CD14-positive monocyte (primary cell): Measurements from ENCODE around the gene PSRC1. TPM values are rescaled to one million over a fixed set of nuclear protein-coding genes. Genes with fewer than 3 reads are reported as not detected.
"Not testable (repeated sequence)": the region's sequence is repeated elsewhere in the genome, so short reads cannot be mapped to it uniquely, and the experiment has no call there.

Experiments
- DNase-seq, 3 donors: peaks; one replicate each; pipeline ENCODE4 v3.0.0-alpha.2; 2011 to 2022
- H2AFZ ChIP-seq: 2 replicates; pipeline ENCODE4 v1.6.0; 2012; ENCODE audit warnings: mild to moderate bottlenecking, low read depth, low read length, inconsistent platforms; ENCODE audit not compliant: insufficient read depth, poor library complexity, severe bottlenecking
- H3K27ac ChIP-seq, 2 donors: 1 replicate in 1 of 2; 2 replicates in 1 of 2; pipeline ENCODE4 v1.5.1; 2012 to 2013; ENCODE audit warnings: low read length in 2 of 2, control low read depth in 1 of 2, inconsistent platforms in 1 of 2, low read depth in 1 of 2, mild to moderate bottlenecking in 1 of 2
- H3K27me3 ChIP-seq, 2 donors: one replicate each; pipeline versions ENCODE4 v1.6.0 to v1.6.1; 2011 to 2013; ENCODE audit warnings: low read length in 2 of 2; ENCODE audit not compliant: control insufficient read depth in 2 of 2, insufficient read depth in 2 of 2
- H3K36me3 ChIP-seq, 2 donors: replicated peaks in 1 of 2; 1 replicate in 1 of 2; 2 replicates in 1 of 2; pipeline versions ENCODE4 v1.5.1 to v1.6.1; 2012 to 2013; ENCODE audit warnings: low read length in 2 of 2, control low read depth in 1 of 2, inconsistent platforms in 1 of 2, mild to moderate bottlenecking in 1 of 2; ENCODE audit not compliant: insufficient read depth in 2 of 2, control insufficient read depth in 1 of 2
- H3K4me1 ChIP-seq, 2 donors: 1 replicate in 1 of 2; 2 replicates in 1 of 2; pipeline versions ENCODE4 v1.5.1 to v1.6.1; 2012 to 2013; ENCODE audit warnings: low read length in 2 of 2, control low read depth in 1 of 2, inconsistent platforms in 1 of 2, mild to moderate bottlenecking in 1 of 2, moderate library complexity in 1 of 2; ENCODE audit not compliant: insufficient read depth in 2 of 2, control insufficient read depth in 1 of 2
- H3K4me2 ChIP-seq: replicated peaks from 2 replicates; pipeline ENCODE3; 2012; ENCODE audit warnings: low read length, moderate library complexity, mild to moderate bottlenecking; ENCODE audit not compliant: poor library complexity, severe bottlenecking; ENCODE audit errors: extremely low read depth
- H3K4me3 ChIP-seq, 3 experiments: fragments of 200-600 bp in 1 of 3; sonication (generic) in 1 of 3; replicated peaks in 1 of 3; 1 replicate in 2 of 3; 2 replicates in 1 of 3; pipeline ENCODE4 v1.5.1; 2011 to 2013; ENCODE audit warnings: low read length in 3 of 3, mild to moderate bottlenecking in 3 of 3, control low read depth in 2 of 3, low read depth in 2 of 3, inconsistent platforms in 1 of 3, moderate library complexity in 1 of 3
- H3K79me2 ChIP-seq: 2 replicates; pipeline ENCODE4 v1.6.0; 2012; ENCODE audit warnings: mild to moderate bottlenecking, control low read depth, inconsistent platforms, low read length, moderate library complexity; ENCODE audit not compliant: insufficient read depth
- H3K9ac ChIP-seq: 2 replicates; pipeline ENCODE4 v1.6.0; 2017; ENCODE audit warnings: low read length, mild to moderate bottlenecking; ENCODE audit not compliant: insufficient read depth, poor library complexity, severe bottlenecking
- H3K9me3 ChIP-seq, 2 donors: replicated peaks in 1 of 2; 1 replicate in 1 of 2; 2 replicates in 1 of 2; pipeline versions ENCODE4 v1.5.1 to v1.6.1; 2012 to 2013; ENCODE audit warnings: low read length in 2 of 2, control low read depth in 1 of 2; ENCODE audit not compliant: control insufficient read depth in 1 of 2, insufficient read depth in 1 of 2
- H4K20me1 ChIP-seq: 2 replicates; pipeline ENCODE4 v1.6.0; 2012; ENCODE audit warnings: mild to moderate bottlenecking, low read length, control low read depth, moderate library complexity; ENCODE audit not compliant: insufficient read depth
- H3K27ac Mint-ChIP-seq, 7 donors: one replicate each; pipeline ENCODE4 v1.8.0; 2020; ENCODE audit warnings: mild to moderate bottlenecking in 7 of 7, mixed read lengths in 7 of 7, moderate library complexity in 6 of 7, inconsistent platforms in 2 of 7
- H3K27me3 Mint-ChIP-seq, 3 donors: one replicate each; pipeline ENCODE4 v1.8.0; 2021 to 2022; ENCODE audit warnings: low read depth in 3 of 3, mild to moderate bottlenecking in 3 of 3, mixed read lengths in 3 of 3, moderate library complexity in 3 of 3, inconsistent platforms in 1 of 3
- H3K36me3 Mint-ChIP-seq, 2 donors: one replicate each; pipeline ENCODE4 v1.8.0; 2020; ENCODE audit warnings: mixed read lengths in 2 of 2, inconsistent platforms in 1 of 2, mild to moderate bottlenecking in 1 of 2
- H3K4me1 Mint-ChIP-seq: one replicate; pipeline ENCODE4 v1.8.0; 2020; ENCODE audit warnings: mild to moderate bottlenecking, mixed read lengths
- H3K4me3 Mint-ChIP-seq, 2 donors: one replicate each; pipeline ENCODE4 v1.8.0; 2020; ENCODE audit warnings: mild to moderate bottlenecking in 2 of 2, mixed read lengths in 2 of 2, moderate library complexity in 1 of 2
- H3K9me3 Mint-ChIP-seq, 7 donors: one replicate each; pipeline ENCODE4 v1.8.0; 2020 to 2022; ENCODE audit warnings: mixed read lengths in 7 of 7, mild to moderate bottlenecking in 6 of 7, moderate library complexity in 6 of 7, inconsistent platforms in 2 of 7
- WGBS: methylation state at CpG from one replicate; pipeline ENCODE4 v1.1.5; 2013; ENCODE audit warnings: missing lambda C conversion rate; ENCODE audit not compliant: insufficient coverage; 5-methylcytosine and 5-hydroxymethylcytosine counted together
- intact Hi-C, 2 donors: fragments of 100-400 bp; cut with micrococcal nuclease; formaldehyde crosslinking; loops; one replicate each; pipeline versions ENCODE4 v1.15.0 to v1.15.1; 2023
- polyA plus RNA-seq, 3 donors: library from polyadenylated mRNA; depleted of rRNA in 1 of 3; unstranded in 2 of 3; stranded (reverse) in 1 of 3; fragments of 300-500 nt in 2 of 3; fragments of >200 nt in 1 of 3; fragmentation: Illumina TruSeq in 2 of 3; gene quantifications; 1 replicate in 2 of 3; 2 replicates in 1 of 3; pipeline ENCODE4 v1.2.3, GENCODE V29; 2012 to 2021
- TF ChIP-seq, protein P1 (sequence below): fragments of 200-600 bp; IDR thresholded peaks from one replicate; pipeline ENCODE4 v1.8.0; 2022; ENCODE audit warnings: antibody characterized with exemption, mild to moderate bottlenecking

Gene PSRC1
- polyA plus RNA-seq, 3 donors = 5.8 to 25.5 (median 7.1) TPM

DNA sequence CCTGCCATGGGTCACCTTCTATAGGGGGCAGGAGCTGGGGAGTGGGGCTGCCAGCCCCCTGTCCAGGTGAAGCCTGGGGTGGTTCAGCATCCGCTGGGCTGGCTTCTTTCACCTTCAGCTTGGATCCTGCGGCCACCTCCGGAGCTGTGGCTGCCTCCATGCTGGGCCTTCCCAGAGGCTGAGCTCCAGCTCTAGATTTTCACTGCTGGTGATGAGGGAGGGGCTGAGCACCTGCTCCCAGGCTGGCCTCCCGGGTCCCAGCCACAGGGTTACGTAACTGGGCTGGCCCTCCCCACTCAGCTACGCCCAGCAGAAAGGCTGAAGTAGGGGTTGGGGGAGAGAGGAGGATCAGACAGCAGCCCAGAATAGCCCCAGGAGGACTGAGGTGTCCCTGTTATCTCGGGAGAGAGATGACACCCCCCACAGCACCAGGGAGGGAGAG is 23.9 kb upstream of the PSRC1 start, which contains the start of gene MYBPHL:
MYBPHL (minus strand) TSS at position 180 of the 442 bp plus-strand sequence; CDS start at position 160, 20 bp downstream.
- DNase-seq = no peak
- Histone ChIP-seq H3K9me3 (no peaks in the 10 kb centered on the region), H3K9ac (peak within 1 kb of the TSS; percentile 28), H3K79me2 (no peaks in the 10 kb centered on the region), H3K4me1 (peaks cover 22 to 24% of the 10 kb centered on the region in 2 donors), H3K4me3 (peak within 1 kb of the TSS in 1 of 3 experiments; percentile 35), H2AFZ (peak within 1 kb of the TSS; percentile 32), H3K27ac (peak within 1 kb of the TSS in 1 of 2 donors; percentile 52), H4K20me1 (no peaks in the 10 kb centered on the region), H3K4me2 (peak within 1 kb of the TSS; percentile 27), H3K27me3 (no peaks in the 10 kb centered on the region), H3K36me3 (peaks cover 13 to 25% of the 10 kb centered on the region in 2 donors)
- peak within 1 kb of the TSS in 5 of 7 donors; percentile 21 to 85 (median 54) for H3K27ac Mint-ChIP-seq
- intact Hi-C loops = no loop called here
- TF ChIP-seq, protein P1, sequence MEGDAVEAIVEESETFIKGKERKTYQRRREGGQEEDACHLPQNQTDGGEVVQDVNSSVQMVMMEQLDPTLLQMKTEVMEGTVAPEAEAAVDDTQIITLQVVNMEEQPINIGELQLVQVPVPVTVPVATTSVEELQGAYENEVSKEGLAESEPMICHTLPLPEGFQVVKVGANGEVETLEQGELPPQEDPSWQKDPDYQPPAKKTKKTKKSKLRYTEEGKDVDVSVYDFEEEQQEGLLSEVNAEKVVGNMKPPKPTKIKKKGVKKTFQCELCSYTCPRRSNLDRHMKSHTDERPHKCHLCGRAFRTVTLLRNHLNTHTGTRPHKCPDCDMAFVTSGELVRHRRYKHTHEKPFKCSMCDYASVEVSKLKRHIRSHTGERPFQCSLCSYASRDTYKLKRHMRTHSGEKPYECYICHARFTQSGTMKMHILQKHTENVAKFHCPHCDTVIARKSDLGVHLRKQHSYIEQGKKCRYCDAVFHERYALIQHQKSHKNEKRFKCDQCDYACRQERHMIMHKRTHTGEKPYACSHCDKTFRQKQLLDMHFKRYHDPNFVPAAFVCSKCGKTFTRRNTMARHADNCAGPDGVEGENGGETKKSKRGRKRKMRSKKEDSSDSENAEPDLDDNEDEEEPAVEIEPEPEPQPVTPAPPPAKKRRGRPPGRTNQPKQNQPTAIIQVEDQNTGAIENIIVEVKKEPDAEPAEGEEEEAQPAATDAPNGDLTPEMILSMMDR = no peak
- 92% methylated on average over 2 of the region's 7 CpGs for WGBS
- H3K4me3 Mint-ChIP-seq = peak within 1 kb of the TSS in 1 of 2 donors; percentile 32
- H3K9me3 Mint-ChIP-seq = no peaks in the 10 kb centered on the region
- peaks cover 27% of the 10 kb centered on the region for H3K4me1 Mint-ChIP-seq
- H3K36me3 Mint-ChIP-seq = peaks cover 28 to 31% of the 10 kb centered on the region in 2 donors
- H3K27me3 Mint-ChIP-seq = peaks cover 0 to 1% (median 0%) of the 10 kb centered on the region in 3 donors

DNA sequence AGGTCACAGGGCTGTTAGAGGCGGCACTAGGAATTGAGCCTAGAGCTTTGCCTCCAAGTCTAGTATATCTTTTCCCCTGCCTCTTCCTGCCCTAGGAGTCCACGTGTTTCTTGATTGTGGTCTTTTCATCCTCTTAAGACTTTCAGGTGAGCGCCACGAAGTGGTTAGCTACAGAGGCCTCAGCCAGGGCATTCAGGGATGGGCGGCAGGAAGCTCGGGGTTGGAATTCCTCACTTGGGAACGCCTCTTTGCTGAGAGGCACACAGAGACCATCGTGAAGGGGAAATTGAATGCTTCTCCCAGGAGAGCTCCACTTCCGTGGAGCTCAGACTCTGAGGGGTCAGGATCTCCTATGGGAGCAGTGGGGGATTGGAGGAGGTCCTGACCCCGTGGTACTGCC is 23.0 kb upstream of the PSRC1 start:
- H3K27me3 ChIP-seq, H3K4me3 Mint-ChIP-seq, H3K9ac ChIP-seq, H3K27ac ChIP-seq, H4K20me1 ChIP-seq, H3K27ac Mint-ChIP-seq, H3K4me2 ChIP-seq, H3K79me2 ChIP-seq, intact Hi-C loops, H3K4me3 ChIP-seq, H3K9me3 ChIP-seq, H3K9me3 Mint-ChIP-seq, DNase-seq, H2AFZ ChIP-seq, H3K27me3 Mint-ChIP-seq: not testable (repeated sequence)
- 90% methylated on average over 5 of the region's 10 CpGs for WGBS
- Histone ChIP-seq H3K4me1 (peaks cover 22 to 24% of the 10 kb centered on the region in 2 donors), H3K36me3 (peaks cover 7 to 16% of the 10 kb centered on the region in 2 donors)
- Mint-ChIP-seq H3K36me3 (peaks cover 19 to 22% of the 10 kb centered on the region in 2 donors), H3K4me1 (peaks cover 27% of the 10 kb centered on the region)
